RWPE2 (cell line): ENCODE results near the gene FRMD4B.

Source experiments
- ATAC-seq: fragments of 200-7000 bp; cut with Tn5 transposase; 3 replicates; pipeline ENCODE4 v1.9.1; 2021; ENCODE audit warnings: low read depth
- DNase-seq: peaks from one replicate; pipeline ENCODE4 v3.0.0-alpha.2; 2020; ENCODE audit warnings: low spot score
- H3K27ac ChIP-seq: fragments of 450-650 bp; 2 replicates; pipeline ENCODE4 v1.5.1; 2017; ENCODE audit warnings: mild to moderate bottlenecking; ENCODE audit not compliant: poor library complexity, severe bottlenecking
- H3K27me3 ChIP-seq: fragments of 250-450 bp; sonication (Bioruptor Pico); 2 replicates; pipeline ENCODE4 v1.5.1; 2021; ENCODE audit warnings: mild to moderate bottlenecking, moderate library complexity; ENCODE audit not compliant: insufficient read depth, poor library complexity, severe bottlenecking
- H3K36me3 ChIP-seq: fragments of 250-450 bp; sonication (Bioruptor Pico); 2 replicates; pipeline ENCODE4 v1.5.1; 2020; ENCODE audit warnings: low read depth, mild to moderate bottlenecking, moderate library complexity
- H3K4me1 ChIP-seq: fragments of 250-450 bp; sonication (Bioruptor Pico); 2 replicates; pipeline ENCODE4 v1.5.1; 2021; ENCODE audit warnings: mild to moderate bottlenecking, moderate library complexity; ENCODE audit not compliant: insufficient read depth, poor library complexity, severe bottlenecking
- H3K4me3 ChIP-seq: fragments of 250-450 bp; sonication (Bioruptor Pico); 2 replicates; pipeline ENCODE4 v1.5.1; 2021; ENCODE audit warnings: mild to moderate bottlenecking, moderate library complexity; ENCODE audit not compliant: severe bottlenecking
- H3K9me3 ChIP-seq: fragments of 250-450 bp; sonication (Bioruptor Pico); 2 replicates; pipeline ENCODE4 v1.5.1; 2021; ENCODE audit warnings: mild to moderate bottlenecking, moderate library complexity; ENCODE audit not compliant: severe bottlenecking
- TF ChIP-seq, protein P1 (sequence below): fragments of 450-650 bp; IDR thresholded peaks from one replicate; pipeline ENCODE4 v1.5.1; 2017; ENCODE audit warnings: mild to moderate bottlenecking, moderate library complexity; ENCODE audit not compliant: poor library complexity, severe bottlenecking

The FRMD4B gene

DNA sequence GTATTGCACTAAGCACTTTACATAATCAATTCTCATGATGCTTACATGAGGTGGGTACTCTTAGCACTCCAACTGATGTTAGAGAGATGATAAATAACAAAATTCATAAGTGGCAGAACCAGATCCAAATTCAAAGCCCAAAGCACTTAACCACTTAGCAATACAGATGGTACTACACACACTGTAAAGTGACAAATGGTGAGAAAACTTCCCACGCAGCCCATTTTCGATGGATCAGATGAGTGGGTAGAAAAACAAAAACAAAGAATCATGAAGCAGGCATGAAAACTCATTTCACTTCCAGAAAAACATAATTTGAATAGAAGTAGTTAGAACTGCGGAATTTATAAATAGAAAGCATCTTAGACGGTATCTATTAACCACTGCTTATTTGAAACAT lies 66.2 kb downstream of the FRMD4B start:
- no peak overlapping the region for H3K4me3 ChIP-seq
- H3K9me3 ChIP-seq, result no peaks in the 10 kb centered on the region
- H3K36me3 ChIP-seq, result peaks cover 9% of the 10 kb centered on the region; the same call in 1 of the 2 replicates
- no peaks in the 10 kb centered on the region for H3K27me3 ChIP-seq
- TF ChIP-seq, protein P1, sequence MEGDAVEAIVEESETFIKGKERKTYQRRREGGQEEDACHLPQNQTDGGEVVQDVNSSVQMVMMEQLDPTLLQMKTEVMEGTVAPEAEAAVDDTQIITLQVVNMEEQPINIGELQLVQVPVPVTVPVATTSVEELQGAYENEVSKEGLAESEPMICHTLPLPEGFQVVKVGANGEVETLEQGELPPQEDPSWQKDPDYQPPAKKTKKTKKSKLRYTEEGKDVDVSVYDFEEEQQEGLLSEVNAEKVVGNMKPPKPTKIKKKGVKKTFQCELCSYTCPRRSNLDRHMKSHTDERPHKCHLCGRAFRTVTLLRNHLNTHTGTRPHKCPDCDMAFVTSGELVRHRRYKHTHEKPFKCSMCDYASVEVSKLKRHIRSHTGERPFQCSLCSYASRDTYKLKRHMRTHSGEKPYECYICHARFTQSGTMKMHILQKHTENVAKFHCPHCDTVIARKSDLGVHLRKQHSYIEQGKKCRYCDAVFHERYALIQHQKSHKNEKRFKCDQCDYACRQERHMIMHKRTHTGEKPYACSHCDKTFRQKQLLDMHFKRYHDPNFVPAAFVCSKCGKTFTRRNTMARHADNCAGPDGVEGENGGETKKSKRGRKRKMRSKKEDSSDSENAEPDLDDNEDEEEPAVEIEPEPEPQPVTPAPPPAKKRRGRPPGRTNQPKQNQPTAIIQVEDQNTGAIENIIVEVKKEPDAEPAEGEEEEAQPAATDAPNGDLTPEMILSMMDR, result no peak
- ATAC-seq (no peak), DNase-seq (no peak)
- no peak overlapping the region for H3K27ac ChIP-seq
- no peaks in the 10 kb centered on the region for H3K4me1 ChIP-seq

DNA sequence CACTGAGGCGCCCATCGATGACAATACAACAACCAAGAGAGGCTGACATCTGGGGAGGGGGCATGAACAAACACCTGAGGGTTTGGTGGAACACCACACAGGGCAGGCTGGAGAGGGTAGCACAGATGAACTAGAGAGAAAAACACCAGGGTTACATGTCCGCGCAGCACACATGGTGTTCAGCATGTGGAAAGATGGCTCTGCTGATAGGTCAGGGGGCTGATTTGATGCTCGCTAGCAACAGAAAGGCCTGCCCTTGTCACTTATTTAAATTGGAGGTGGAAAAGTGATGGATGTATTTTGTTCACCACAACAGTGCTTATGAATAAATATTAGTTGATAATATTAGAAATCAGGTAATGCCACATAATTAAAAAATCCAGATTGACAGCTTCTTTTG lies 67.5 kb downstream of the FRMD4B start:
- no peak overlapping the region for H3K27ac ChIP-seq
- DNase-seq (no peak), ATAC-seq (no peak)
- TF ChIP-seq, protein P1, result no peak
- H3K36me3 ChIP-seq, result peaks cover 9% of the 10 kb centered on the region; the same call in 1 of the 2 replicates
- H3K4me3 ChIP-seq, result no peak overlapping the region
- no peaks in the 10 kb centered on the region for H3K27me3 ChIP-seq
- H3K9me3 ChIP-seq, result no peaks in the 10 kb centered on the region
- no peaks in the 10 kb centered on the region for H3K4me1 ChIP-seq

DNA sequence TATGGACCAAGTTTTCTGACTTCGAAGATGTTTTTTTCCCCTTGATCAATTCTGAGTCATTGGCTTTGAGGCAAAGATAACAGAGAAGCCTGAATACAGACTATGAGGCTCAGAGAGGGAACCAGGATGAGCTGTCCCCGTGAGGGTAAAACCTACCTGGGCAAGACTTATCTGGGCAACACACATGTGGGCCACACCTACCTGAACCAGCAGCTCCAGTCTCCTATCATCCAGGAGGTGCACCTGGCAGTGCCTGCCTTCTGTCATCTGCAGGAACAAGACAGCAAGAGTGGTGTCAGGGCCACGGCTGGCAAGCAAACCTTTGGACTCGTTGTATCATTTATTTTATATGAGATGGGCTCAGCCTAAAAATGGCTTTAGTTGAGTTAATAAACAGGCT lies 72.6 kb downstream of the FRMD4B start:
- H3K36me3 ChIP-seq, result peaks cover 25% of the 10 kb centered on the region
- H3K27ac ChIP-seq, result no peak overlapping the region
- H3K27me3 ChIP-seq, result no peaks in the 10 kb centered on the region
- no peak for ATAC-seq
- no peak for DNase-seq
- TF ChIP-seq, protein P1, result no peak
- H3K9me3 ChIP-seq, result no peaks in the 10 kb centered on the region
- no peaks in the 10 kb centered on the region for H3K4me1 ChIP-seq
- H3K4me3 ChIP-seq, result no peak overlapping the region

DNA sequence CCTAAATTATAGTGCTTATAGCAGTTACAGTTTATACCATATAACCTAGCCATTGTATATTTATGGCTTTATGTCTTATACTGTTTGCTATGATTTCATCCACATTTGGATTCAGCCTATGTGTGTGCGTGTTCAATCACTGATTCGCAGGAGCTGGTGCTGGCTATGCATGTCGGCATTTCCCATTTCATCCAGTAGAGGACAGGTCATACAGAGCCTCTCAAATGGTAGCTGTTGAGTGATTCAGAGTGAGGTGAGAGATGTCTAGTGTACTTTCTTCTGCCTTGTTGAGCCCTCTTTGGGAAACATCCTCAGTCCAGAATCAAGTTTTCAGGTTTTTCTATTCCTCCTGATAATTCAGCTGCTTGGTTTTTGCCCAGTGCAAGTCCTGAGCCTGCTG lies 76.1 kb downstream of the FRMD4B start:
- H3K36me3 ChIP-seq, result peaks cover 25% of the 10 kb centered on the region
- no peak overlapping the region for H3K27ac ChIP-seq
- TF ChIP-seq, protein P1, result peak; percentile 33
- DNase-seq (no peak), ATAC-seq (peak; percentile 44; the same call in 1 of the 3 replicates)
- H3K27me3 ChIP-seq, result no peaks in the 10 kb centered on the region
- H3K4me1 ChIP-seq, result peaks cover 4% of the 10 kb centered on the region
- H3K9me3 ChIP-seq, result no peaks in the 10 kb centered on the region
- no peak overlapping the region for H3K4me3 ChIP-seq

DNA sequence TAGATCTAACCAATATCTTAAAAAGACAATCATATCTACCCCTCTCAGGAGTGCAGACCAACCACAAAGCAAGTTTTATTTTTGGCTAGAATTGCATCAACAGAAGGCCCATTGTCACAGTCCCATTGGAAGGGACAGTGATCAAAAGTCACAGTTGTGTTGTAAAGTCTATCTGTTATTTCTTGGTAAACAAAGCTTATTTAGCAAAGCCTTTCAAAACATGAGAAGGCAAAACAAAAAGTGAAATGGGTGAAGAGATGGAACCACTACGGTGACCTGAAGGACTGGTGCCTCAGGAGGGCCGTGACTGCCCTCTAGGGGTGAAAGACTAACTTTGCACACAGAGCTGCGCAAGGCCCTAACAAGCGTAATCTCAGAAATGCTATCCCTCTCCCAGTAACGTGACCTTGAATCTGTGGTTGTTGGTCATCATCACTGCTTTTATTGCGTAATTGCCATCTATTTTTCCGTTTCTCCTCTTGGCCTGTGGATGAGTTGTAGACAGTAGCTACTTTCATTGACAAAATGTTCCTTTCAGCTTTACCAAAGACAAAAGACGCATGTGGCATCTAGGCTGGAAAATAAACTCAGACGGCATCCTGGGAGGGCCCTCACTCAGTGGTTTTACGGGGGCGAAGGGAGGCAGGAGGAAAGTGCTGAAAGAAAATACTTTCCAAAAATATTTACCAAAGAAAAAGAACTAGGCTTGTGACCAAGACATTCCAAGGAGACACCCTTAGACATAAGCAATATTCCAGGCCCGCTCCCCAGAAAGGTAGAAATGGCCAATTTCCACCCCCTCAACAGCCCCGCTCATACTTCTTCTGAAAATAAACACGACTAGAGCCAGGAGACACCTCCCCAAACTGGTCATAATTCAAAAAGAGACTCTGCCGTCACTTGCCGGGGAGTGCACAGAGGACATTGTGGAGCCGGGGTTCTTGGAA lies 79.4 kb downstream of the FRMD4B start:
- H3K36me3 ChIP-seq, result peaks cover 29% of the 10 kb centered on the region
- DNase-seq (no peak), ATAC-seq (peak; percentile 95)
- no peaks in the 10 kb centered on the region for H3K27me3 ChIP-seq
- H3K27ac ChIP-seq, result no peak overlapping the region
- H3K4me3 ChIP-seq, result no peak overlapping the region
- peaks cover 5% of the 10 kb centered on the region for H3K4me1 ChIP-seq
- TF ChIP-seq, protein P1, result peak; percentile 96
- H3K9me3 ChIP-seq, result no peaks in the 10 kb centered on the region
